ENCODE data around the gene IL12RB1.
"Not testable (repeated sequence)": the region's sequence is repeated elsewhere in the genome, so short reads cannot be mapped to it uniquely, and the experiment has no call there.

Gene IL12RB1

GRCh38 chr19:18114483-18114882, 27.7 kb upstream of the IL12RB1 start:
- in situ Hi-C loops (cut with MboI; ENCODE audit: low pct_unique_long_range_greater_than_20kb, low sequenced_read_pairs) = no loop called here
- no peak for DNase-seq

- in situ Hi-C loops (cut with MboI; ENCODE audit: low pct_unique_long_range_greater_than_20kb, low sequenced_read_pairs) = no loop called here
Measured at GRCh38 chr19:18113827-18114226, 27.1 kb upstream of the IL12RB1 start.

GRCh38 chr19:18112989-18113478, 26.3 kb upstream of the IL12RB1 start:
- in situ Hi-C loops (cut with MboI; ENCODE audit: low pct_unique_long_range_greater_than_20kb, low sequenced_read_pairs) = no loop called here

More at GRCh38 chr19:18113827-18114226, 27.1 kb upstream of the IL12RB1 start:
- DNase-seq = no peak

GRCh38 chr19:18110609-18111232, 24.0 kb upstream of the IL12RB1 start:
- DNase-seq = no peak
- in situ Hi-C loops (cut with MboI; ENCODE audit: low pct_unique_long_range_greater_than_20kb, low sequenced_read_pairs) = no loop called here

More at GRCh38 chr19:18112989-18113478, 26.3 kb upstream of the IL12RB1 start:
- DNase-seq = peak; percentile 88

GRCh38 chr19:18109733-18110608, 23.2 kb upstream of the IL12RB1 start:
- no peak for DNase-seq
- in situ Hi-C loops (cut with MboI; ENCODE audit: low pct_unique_long_range_greater_than_20kb, low sequenced_read_pairs) = no loop called here

GRCh38 chr19:18109341-18109732, 22.6 kb upstream of the IL12RB1 start:
- in situ Hi-C loops (cut with MboI; ENCODE audit: low pct_unique_long_range_greater_than_20kb, low sequenced_read_pairs) = no loop called here
- no peak for DNase-seq

- no peak for DNase-seq
- in situ Hi-C loops (cut with MboI; ENCODE audit: low pct_unique_long_range_greater_than_20kb, low sequenced_read_pairs) = no loop called here
Measured at GRCh38 chr19:18108897-18109296, 22.2 kb upstream of the IL12RB1 start.

- DNase-seq = no peak
- in situ Hi-C loops (cut with MboI; ENCODE audit: low pct_unique_long_range_greater_than_20kb, low sequenced_read_pairs) = no loop called here
Measured at GRCh38 chr19:18107235-18107634, 20.5 kb upstream of the IL12RB1 start.

- DNase-seq; in situ Hi-C loops (cut with MboI; ENCODE audit: low pct_unique_long_range_greater_than_20kb, low sequenced_read_pairs): not testable (repeated sequence)
Measured at GRCh38 chr19:18105259-18105658, 18.5 kb upstream of the IL12RB1 start.

- no peak for DNase-seq
- in situ Hi-C loops (cut with MboI; ENCODE audit: low pct_unique_long_range_greater_than_20kb, low sequenced_read_pairs) = no loop called here
Measured at GRCh38 chr19:18104793-18105131, 18.0 kb upstream of the IL12RB1 start.

- in situ Hi-C loops (cut with MboI; ENCODE audit: low pct_unique_long_range_greater_than_20kb, low sequenced_read_pairs) = no loop called here
- DNase-seq = no peak
Measured at GRCh38 chr19:18102916-18103542, 16.3 kb upstream of the IL12RB1 start.

- in situ Hi-C loops (cut with MboI; ENCODE audit: low pct_unique_long_range_greater_than_20kb, low sequenced_read_pairs) = no loop called here
- DNase-seq = no peak
Measured at GRCh38 chr19:18101268-18101667, 14.5 kb upstream of the IL12RB1 start.

GRCh38 chr19:18100710-18101109, 14.0 kb upstream of the IL12RB1 start:
- in situ Hi-C loops (cut with MboI; ENCODE audit: low pct_unique_long_range_greater_than_20kb, low sequenced_read_pairs) = no loop called here
- no peak for DNase-seq

GRCh38 chr19:18099623-18099995, 12.9 kb upstream of the IL12RB1 start:
- no peak for DNase-seq
- in situ Hi-C loops (cut with MboI; ENCODE audit: low pct_unique_long_range_greater_than_20kb, low sequenced_read_pairs) = no loop called here

- peak; percentile 48 for DNase-seq
- in situ Hi-C loops (cut with MboI; ENCODE audit: low pct_unique_long_range_greater_than_20kb, low sequenced_read_pairs) = no loop called here
Measured at GRCh38 chr19:18098891-18099622, 12.3 kb upstream of the IL12RB1 start.

GRCh38 chr19:18097993-18098890, 11.5 kb upstream of the IL12RB1 start:
- DNase-seq = no peak
- in situ Hi-C loops (cut with MboI; ENCODE audit: low pct_unique_long_range_greater_than_20kb, low sequenced_read_pairs) = no loop called here

- in situ Hi-C loops (cut with MboI; ENCODE audit: low pct_unique_long_range_greater_than_20kb, low sequenced_read_pairs) = no loop called here
- peak; percentile 62 for DNase-seq
Measured at GRCh38 chr19:18097217-18097992, 10.7 kb upstream of the IL12RB1 start, which contains the start of gene MAST3. MAST3 (plus strand) TSS chr19:18097778; CDS start chr19:18097793, 15 bp downstream.

- in situ Hi-C loops (cut with MboI; ENCODE audit: low pct_unique_long_range_greater_than_20kb, low sequenced_read_pairs) = no loop called here
- DNase-seq = no peak
Measured at GRCh38 chr19:18096258-18096657, 9.5 kb upstream of the IL12RB1 start.
